Left cardiac atrium (tissue), 4 donors: ENCODE measurements around the gene FOXL3. TPM values are rescaled to one million over a fixed set of nuclear protein-coding genes. Genes with fewer than 3 reads are reported as not detected.

Experiments used
- ATAC-seq, 2 donors: fragments of 200-7000 bp; cut with Tn5 transposase; one replicate each; pipeline ENCODE4 v1.9.1; 2020; ENCODE audit warnings: mild to moderate bottlenecking in 2 of 2, moderate library complexity in 2 of 2
- DNase-seq: peaks from one replicate; pipeline ENCODE4 v3.0.0-alpha.2; 2020
- intact Hi-C, 2 donors: fragments of 100-400 bp; cut with DNase I; formaldehyde crosslinking; loops; one replicate each; pipeline versions ENCODE4 v1.14.1 to v1.15.1; 2022 to 2023
- total RNA-seq, 2 donors: library from RNA; stranded (reverse); fragmentation: NEBNext Ultra II Directional; extraction: Animal tissue kit (Norgen Biotek cat#: 25700); gene quantifications; one replicate each; pipeline ENCODE4 v1.2.1, GENCODE V29; 2021
- donor health status: DM: no; HTN: yes; CAD: no.
- donor health status: DM: no; HTN: yes; CAD: no; lungs with severe emphysema.
- donor health status: DM: yes; HTN: yes; CAD: no.
- donor health status: Dilated cardiomyopathy.

Gene FOXL3
- total RNA-seq, 2 donors from 2014 or later = not detected

- DNase-seq = no peak
- intact Hi-C loops = no loop called here
Measured at GRCh38 chr7:297611-298374, 7.8 kb downstream of the FOXL3 start.

DNA sequence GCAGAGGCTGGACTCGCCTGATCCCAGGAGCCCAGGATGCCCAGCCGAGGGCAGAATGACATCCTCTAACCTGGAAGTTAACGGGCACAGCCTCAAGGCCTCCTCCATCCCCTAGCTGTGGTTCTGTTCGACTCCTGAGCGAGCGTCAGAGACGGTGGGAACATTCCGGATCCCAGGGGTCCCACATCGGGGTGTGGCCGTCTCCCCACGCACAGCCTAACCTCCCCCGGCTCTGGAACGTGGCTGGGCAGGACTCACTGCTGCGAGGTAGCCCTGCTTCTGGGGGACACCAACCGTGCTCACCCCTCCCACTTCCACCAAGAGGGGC is 8.4 kb downstream of the FOXL3 start:
- ATAC-seq = no peak
- no peak for DNase-seq
- intact Hi-C loops = no loop called here

More at GRCh38 chr7:297611-298374, 7.8 kb downstream of the FOXL3 start:
- no peak for ATAC-seq

- intact Hi-C loops = no loop called here
- ATAC-seq (no peak), DNase-seq (no peak)
Measured at GRCh38 chr7:298743-299142, 8.8 kb downstream of the FOXL3 start.

DNA sequence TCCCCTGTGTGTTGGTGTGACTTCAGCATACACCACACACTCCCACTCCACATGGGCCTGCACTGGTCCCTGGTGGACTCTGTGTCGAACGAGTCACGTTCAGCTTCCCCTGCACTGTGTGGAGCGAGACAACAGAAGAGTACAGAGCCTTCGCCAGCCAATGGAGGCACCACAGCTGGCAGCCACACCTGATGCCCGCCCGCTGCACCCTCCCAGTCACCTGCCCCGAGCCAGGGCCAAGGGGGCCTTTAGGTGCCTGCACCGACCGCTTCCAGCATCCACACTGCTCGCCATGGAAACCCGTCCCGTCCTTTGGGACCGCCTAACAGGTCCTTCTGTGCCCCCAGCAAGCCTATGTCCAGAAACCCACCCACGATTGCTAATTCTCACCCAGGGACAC is 9.2 kb downstream of the FOXL3 start:
- DNase-seq (no peak), ATAC-seq (no peak)
- intact Hi-C loops = no loop called here

- DNase-seq (no peak), ATAC-seq (no peak)
- intact Hi-C loops = no loop called here
Measured at GRCh38 chr7:299628-300027, 9.7 kb downstream of the FOXL3 start.

DNA sequence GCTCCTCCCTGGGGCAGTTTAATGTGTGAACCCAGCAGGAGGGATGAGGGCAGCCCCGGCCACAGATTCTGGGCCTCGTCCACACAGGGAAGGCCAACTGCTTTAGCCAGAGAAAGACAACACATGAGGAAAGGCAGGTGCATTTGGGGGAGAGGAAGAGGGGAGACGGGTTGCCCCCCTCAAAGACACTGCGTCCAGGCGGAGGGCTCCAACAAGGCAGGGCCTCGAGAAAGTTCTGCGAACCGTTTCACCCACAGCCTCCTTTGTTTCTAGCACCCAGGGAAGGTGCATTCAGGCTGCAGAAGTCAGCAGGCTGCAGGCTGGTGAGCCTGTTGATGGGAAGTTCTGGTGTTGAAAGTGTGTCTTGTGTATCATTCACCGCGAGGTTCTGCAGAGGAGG is 10.1 kb downstream of the FOXL3 start:
- no peak for ATAC-seq
- DNase-seq = no peak
- intact Hi-C loops = no loop called here

GRCh38 chr7:300546-301290 is 10.7 kb downstream of the FOXL3 start:
- no peak for ATAC-seq
- DNase-seq = no peak
- intact Hi-C loops = no loop called here

DNA sequence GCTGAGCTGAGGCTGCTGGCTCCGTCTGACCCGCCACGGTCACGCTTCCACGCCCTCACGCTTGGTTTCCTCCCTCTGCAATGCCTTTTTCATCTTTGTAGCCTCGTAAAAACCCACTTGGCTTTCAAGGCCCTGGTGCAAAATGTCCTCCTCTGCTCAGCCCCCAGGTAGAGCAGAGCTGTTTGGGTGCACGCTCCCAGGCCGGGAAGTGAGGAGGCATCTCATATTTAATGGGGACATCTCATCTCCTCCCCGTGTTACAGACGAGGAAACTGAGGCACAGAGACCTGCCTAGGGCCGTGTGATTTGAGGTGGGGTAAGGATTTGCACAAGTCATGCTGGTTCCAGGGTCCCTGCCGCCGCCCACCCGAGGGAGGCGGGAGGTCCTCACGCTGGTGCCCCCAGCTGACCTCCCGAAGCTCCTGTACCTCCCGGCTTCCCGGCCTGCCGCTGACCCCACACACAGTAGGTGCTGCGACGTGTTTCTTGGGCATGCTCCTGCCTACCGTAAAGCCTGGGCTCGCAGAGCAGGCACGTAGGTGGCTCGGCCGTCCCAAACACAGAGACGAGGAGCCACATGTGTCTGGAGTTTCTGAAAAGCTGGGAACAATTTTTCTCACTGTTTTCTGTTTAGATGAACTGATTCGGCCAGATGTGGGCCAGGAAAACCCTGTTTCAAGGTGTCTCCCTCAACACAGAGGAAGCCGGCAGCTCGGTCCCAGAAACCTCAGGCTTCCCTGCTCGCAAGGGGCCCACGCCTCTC is 11.5 kb downstream of the FOXL3 start:
- intact Hi-C loops = no loop called here
- ATAC-seq = no peak
- no peak for DNase-seq

DNA sequence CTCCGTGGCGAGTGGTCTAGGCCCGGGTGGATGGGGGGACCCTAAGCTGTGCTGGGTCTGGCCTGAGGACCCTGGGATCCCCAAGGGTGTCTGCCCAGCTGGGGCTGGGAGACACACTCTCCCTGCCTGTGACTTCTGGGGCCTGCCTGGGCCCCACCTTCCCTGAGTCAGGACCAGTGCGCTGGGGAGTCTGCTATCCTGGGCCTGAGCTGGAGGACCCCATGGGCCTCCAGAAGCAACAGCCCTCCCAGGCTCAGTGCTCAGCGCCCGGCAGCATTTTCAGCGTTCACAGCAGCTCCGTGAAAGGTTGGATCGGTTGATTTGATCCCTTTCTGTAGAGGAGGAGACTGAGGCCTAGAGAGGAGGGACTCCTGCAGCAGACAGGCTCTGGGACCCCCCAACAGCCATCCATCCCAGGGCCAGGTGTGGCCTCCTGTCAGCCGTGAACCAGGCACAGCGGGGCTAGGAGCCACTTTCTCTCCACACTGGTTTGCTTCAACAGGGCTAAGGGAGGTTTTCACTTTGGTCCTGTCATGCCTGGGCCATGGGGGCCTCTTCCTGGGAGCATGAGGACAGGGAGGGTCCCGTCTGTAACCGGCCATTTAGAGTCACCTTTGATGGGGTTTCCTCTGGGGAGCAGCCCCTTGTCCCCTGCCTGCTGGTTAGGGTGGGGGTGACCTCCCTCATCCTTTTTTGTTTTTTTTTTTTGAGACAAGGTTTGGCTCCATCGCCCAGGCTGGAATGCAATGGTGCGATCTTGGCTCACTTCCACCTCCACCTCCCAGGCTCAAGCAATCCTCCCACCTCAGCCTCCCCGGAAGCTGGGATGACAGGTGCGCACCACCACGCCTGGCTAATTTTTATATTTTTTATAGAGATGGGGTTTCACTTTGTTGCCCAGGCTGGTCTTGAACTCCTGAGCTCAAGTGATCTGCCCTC is 12.4 kb downstream of the FOXL3 start:
- DNase-seq = no peak
- intact Hi-C loops = no loop called here
- no peak for ATAC-seq

- intact Hi-C loops = no loop called here
- ATAC-seq = no peak
- DNase-seq = no peak
Measured at GRCh38 chr7:303425-303824, 13.5 kb downstream of the FOXL3 start.

- no peak for ATAC-seq
- peak; percentile 10 for DNase-seq
- intact Hi-C loops = no loop called here
Measured at GRCh38 chr7:303884-304573, 14.1 kb downstream of the FOXL3 start.

DNA sequence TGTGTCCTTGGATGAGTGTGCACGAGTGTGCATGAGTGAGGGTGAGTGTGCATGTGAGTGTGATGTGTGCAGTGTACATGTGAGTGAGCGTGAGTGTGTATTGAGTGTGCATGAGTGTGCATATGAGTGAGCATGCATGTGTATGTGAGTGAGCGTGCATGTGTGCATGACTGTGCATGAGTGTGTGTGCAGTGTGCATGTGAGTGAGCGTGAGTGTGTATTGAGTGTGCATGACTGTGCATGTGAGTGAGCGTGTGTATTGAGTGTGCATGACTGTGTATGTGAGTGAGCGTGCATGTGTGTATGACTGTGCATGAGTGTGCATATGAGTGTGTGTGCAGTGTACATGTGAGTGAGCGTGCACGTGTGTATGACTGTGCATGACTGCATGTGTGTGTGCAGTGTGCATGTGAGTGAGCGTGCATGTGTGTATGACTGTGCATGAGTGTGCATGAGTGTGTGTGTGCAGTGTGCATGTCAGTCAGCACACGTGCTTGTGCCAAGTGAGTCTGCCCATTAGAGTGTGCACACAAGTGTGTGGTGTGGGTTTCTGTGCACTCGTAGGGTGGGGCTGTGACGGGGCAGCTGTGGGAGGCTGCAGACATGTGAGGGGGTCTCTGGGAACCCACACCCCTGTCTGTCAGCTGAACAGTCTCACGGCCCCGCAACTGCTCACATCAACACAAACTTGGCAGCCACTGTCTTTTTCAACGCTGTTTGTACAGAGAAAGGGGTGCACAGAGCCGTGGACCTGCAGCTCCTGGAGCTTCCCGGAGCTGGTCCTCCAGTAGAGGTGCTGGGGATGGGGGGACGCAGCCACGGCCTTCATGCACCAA is 14.8 kb downstream of the FOXL3 start:
- peak; percentile 8 for DNase-seq
- no peak for ATAC-seq
- intact Hi-C loops = no loop called here

GRCh38 chr7:305410-306151 is 15.6 kb downstream of the FOXL3 start:
- DNase-seq (peak; percentile 19), ATAC-seq (no peak)
- intact Hi-C loops = no loop called here

DNA sequence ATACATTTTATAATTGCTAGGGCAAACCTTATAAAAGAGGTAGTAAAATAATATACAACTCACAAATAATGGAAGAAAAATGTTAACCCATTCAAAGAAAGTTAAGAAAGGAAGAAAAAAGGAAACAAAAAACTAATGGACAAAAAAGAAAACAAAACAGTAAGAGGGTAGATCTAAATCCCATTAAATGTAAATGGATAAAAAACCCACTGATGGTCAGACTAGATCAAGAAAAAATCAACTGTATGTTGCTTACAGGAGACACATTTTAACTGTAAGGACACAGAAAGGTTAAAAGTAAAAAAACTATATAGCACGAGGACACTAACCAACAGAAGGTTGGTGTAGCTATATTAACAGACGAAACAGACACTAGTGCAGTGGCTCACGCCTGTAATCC is 18.0 kb downstream of the FOXL3 start:
- no peak for DNase-seq

DNA sequence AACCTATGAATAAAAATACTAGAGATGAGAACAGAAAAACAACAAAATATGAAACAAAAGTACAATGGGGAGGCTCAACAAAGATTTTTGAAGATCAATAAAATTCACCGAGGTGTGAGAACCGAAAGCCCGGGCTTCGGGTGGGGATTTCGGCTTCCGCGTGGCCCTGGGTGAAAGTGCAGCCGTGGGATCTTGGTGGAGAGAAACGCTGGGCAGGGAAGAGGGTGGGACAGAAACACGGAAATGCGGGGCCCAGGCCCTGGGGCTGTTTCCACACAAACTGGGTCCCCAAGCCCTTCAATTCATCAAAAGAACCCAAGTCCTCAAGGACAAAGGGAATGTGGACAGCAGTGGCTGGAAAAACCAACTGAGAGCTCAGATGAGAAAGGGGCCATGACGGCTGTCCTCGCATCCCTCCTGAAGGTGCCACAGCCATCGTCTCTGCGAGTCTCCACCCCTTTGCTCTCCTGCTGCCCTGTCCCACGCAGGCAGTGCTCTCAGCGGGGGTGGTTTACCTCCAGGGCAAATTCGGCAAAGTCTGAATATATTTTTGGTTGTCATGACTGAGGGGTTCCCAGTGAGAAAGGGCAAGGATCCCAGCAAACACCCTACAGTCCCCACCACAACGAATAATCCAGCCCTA is 19.7 kb downstream of the FOXL3 start:
- DNase-seq (peak; percentile 2), ATAC-seq (no peak)
- intact Hi-C loops = no loop called here

More for the DNA sequence above, 18.0 kb downstream of the FOXL3 start:
- intact Hi-C loops = no loop called here
- ATAC-seq = no peak

GRCh38 chr7:311131-311680 is 21.2 kb downstream of the FOXL3 start:
- DNase-seq = peak; percentile 2
- no peak for ATAC-seq
- intact Hi-C loops = no loop called here
